Esophagus squamous epithelium (tissue), 4 donors: ENCODE results near the gene IGSF6.

Experiments used
- CTCF ChIP-seq, 6 experiments: fragments of 450-650 bp in 4 of 6; fragments of 200-600 bp in 2 of 6; sonication (generic) in 2 of 6; IDR thresholded peaks; one replicate each; pipeline ENCODE4 v1.5.1; 2016 to 2019; ENCODE audit warnings: antibody characterized with exemption in 6 of 6, mild to moderate bottlenecking in 4 of 6, moderate library complexity in 4 of 6
- POLR2A ChIP-seq, 4 donors: fragments of 450-650 bp; IDR thresholded peaks; one replicate each; pipeline ENCODE4 v1.6.1; 2017; ENCODE audit warnings: antibody characterized with exemption in 4 of 4, mild to moderate bottlenecking in 4 of 4, moderate library complexity in 3 of 4

- TF ChIP-seq POLR2A (IDR thresholded peaks at IDR 0.05) (no peak), CTCF (IDR thresholded peaks at IDR 0.05) (no peak)
Observed at GRCh38 chr16:21673469-21673868, 21.1 kb upstream of the IGSF6 start.
